ENCODE measurements around the gene OSGEPL1.
"Not testable (repeated sequence)": the region's sequence is repeated elsewhere in the genome, so short reads cannot be mapped to it uniquely, and the experiment has no call there.

OSGEPL1 gene

DNA sequence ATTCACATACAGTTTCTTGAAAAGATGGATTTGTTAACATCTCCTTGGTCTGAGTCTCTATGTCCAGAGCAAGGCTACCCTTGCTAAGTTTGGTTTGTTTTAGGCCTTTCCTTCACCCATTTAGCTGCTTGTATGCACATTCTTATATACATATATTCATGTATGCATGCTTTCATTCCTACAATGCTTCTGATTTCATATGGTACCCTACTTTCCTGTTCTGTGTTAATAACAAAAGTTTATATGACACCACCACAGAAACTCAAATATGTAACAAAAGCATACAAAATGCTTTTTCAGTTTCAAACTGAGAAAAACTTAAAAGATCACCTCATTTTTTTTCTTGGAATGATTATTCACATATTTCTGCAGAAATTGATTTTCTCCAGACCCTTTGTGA, 39.4 kb downstream of the OSGEPL1 start:
- H3K4me1 ChIP-seq (ENCODE audit: control insufficient read depth, insufficient read depth, low read length): no peaks in the 10 kb centered on the region
- no peaks in the 10 kb centered on the region for H3K9me3 ChIP-seq (ENCODE audit: control insufficient read depth, insufficient read depth, low read length)
- no peak overlapping the region for H3K9ac ChIP-seq (ENCODE audit: low read depth, low read length)
- H3K4me3 ChIP-seq (ENCODE audit: low read depth, low read length): no peak overlapping the region
- H3K36me3 ChIP-seq (ENCODE audit: control insufficient read depth, insufficient read depth, low read length): no peaks in the 10 kb centered on the region
- no peaks in the 10 kb centered on the region for H3K27me3 ChIP-seq (ENCODE audit: control insufficient read depth, insufficient read depth, low read length)

DNA sequence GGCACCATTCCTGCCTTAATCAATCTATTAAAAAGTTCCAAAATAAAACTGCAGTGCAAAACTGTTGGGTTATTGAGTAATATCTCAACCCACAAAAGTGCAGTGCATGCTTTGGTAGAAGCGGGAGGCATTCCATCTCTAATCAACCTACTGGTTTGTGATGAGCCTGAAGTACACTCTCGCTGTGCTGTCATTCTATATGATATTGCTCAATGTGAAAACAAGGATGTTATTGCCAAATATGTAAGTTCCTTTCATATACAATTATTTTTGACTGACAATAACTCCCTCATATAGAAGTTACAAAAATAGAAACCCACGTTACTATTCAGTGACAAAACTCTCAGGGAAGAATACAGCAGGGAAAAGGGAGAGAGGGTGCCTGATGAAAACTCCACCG, 43.0 kb downstream of the OSGEPL1 start:
- no peak overlapping the region for H3K9ac ChIP-seq (ENCODE audit: low read depth, low read length)
- no peaks in the 10 kb centered on the region for H3K36me3 ChIP-seq (ENCODE audit: control insufficient read depth, insufficient read depth, low read length)
- H3K27me3 ChIP-seq (ENCODE audit: control insufficient read depth, insufficient read depth, low read length): no peaks in the 10 kb centered on the region
- H3K4me3 ChIP-seq (ENCODE audit: low read depth, low read length): no peak overlapping the region
- no peaks in the 10 kb centered on the region for H3K9me3 ChIP-seq (ENCODE audit: control insufficient read depth, insufficient read depth, low read length)
- no peaks in the 10 kb centered on the region for H3K4me1 ChIP-seq (ENCODE audit: control insufficient read depth, insufficient read depth, low read length)

DNA sequence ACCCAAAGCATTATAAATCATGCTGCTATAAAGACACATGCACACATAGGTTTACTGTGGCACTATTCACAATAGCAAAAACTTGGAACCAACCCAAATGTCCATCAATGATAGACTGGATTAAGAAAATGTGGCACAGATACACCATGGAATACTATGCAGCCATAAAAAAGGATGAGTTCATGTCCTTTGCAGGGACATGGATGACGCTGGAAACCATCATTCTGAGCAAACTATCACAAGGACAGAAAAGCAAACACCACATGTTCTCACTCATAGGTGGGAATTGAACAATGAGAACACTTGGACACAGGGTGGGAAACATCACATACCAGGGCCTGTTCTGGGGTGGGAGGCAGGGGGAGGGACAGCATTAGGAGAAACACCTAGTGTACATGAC, 45.0 kb downstream of the OSGEPL1 start:
- not testable (repeated sequence) for H3K36me3 ChIP-seq (ENCODE audit: control insufficient read depth, insufficient read depth, low read length); H3K9ac ChIP-seq (ENCODE audit: low read depth, low read length); H3K9me3 ChIP-seq (ENCODE audit: control insufficient read depth, insufficient read depth, low read length); H3K4me3 ChIP-seq (ENCODE audit: low read depth, low read length); H3K4me1 ChIP-seq (ENCODE audit: control insufficient read depth, insufficient read depth, low read length); H3K27me3 ChIP-seq (ENCODE audit: control insufficient read depth, insufficient read depth, low read length)

DNA sequence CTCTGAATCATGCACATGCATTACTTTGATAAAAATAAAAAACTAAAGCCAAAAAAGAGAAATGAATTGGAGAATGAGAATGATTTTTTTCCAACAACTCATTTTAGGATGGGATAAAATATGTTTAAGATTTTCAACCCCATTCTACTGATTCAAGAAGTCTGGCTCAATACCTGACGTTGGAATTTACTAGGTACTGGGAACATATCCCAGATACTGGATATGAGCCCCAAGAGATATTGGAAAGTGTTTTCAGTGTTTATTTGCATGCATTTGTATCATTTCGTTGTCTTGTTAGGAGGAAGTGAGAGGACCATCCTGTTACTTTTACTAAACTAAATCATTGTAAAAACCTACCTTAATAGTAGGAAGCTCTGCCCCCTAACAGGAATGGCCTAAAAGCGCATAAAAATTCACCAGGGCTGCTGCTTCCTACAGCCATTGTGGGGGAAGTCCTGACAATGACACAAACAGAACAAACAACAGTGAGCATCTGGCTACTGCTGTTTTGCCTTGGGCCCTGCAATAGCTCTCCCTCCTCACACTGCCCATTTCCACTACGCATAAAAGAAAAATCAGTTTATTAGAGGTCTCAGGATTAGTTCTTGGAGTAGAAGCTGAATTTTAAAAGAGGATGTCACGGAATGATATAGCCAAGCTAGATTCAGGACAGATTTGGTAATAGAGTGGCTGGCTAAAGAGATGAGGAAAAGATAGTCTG, 52.9 kb downstream of the OSGEPL1 start:
- no peaks in the 10 kb centered on the region for H3K36me3 ChIP-seq (ENCODE audit: control insufficient read depth, insufficient read depth, low read length)

DNA sequence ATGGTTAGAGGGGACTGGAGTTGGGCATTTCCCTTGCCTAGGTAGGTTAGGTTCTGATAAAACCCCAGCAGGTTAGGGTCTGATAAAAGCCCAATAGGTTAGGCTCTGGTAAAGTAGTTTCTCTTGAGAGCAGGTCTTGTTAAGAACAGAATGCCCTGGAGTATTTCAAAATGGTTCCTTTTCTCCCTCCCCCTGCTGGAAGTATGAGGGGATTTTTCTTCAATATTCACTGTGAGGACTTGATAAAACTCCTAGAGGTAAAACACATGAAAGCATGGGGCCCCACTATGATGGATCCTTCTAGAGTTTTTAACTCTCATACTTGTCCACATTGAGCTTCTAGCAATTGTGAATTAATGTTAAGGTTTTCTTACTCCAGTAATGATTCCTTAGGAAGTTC, 60.5 kb downstream of the OSGEPL1 start:
- no peaks in the 10 kb centered on the region for H3K4me1 ChIP-seq (ENCODE audit: control insufficient read depth, insufficient read depth, low read length)
- no peaks in the 10 kb centered on the region for H3K27me3 ChIP-seq (ENCODE audit: control insufficient read depth, insufficient read depth, low read length)
- H3K9me3 ChIP-seq (ENCODE audit: control insufficient read depth, insufficient read depth, low read length): no peaks in the 10 kb centered on the region
- no peak overlapping the region for H3K4me3 ChIP-seq (ENCODE audit: low read depth, low read length)
- no peaks in the 10 kb centered on the region for H3K36me3 ChIP-seq (ENCODE audit: control insufficient read depth, insufficient read depth, low read length)
- no peak overlapping the region for H3K9ac ChIP-seq (ENCODE audit: low read depth, low read length)

More for the DNA sequence above, 52.9 kb downstream of the OSGEPL1 start:
- Histone ChIP-seq H3K4me3 (ENCODE audit: low read depth, low read length) (no peak overlapping the region), H3K4me1 (ENCODE audit: control insufficient read depth, insufficient read depth, low read length) (no peaks in the 10 kb centered on the region), H3K9ac (ENCODE audit: low read depth, low read length) (no peak overlapping the region), H3K9me3 (ENCODE audit: control insufficient read depth, insufficient read depth, low read length) (no peaks in the 10 kb centered on the region), H3K27me3 (ENCODE audit: control insufficient read depth, insufficient read depth, low read length) (no peaks in the 10 kb centered on the region)

GRCh38 chr2:189700681-189701080, 61.9 kb downstream of the OSGEPL1 start:
- Histone ChIP-seq H3K36me3 (ENCODE audit: control insufficient read depth, insufficient read depth, low read length) (no peaks in the 10 kb centered on the region), H3K4me1 (ENCODE audit: control insufficient read depth, insufficient read depth, low read length) (no peaks in the 10 kb centered on the region), H3K9ac (ENCODE audit: low read depth, low read length) (no peak overlapping the region), H3K9me3 (ENCODE audit: control insufficient read depth, insufficient read depth, low read length) (no peaks in the 10 kb centered on the region), H3K27me3 (ENCODE audit: control insufficient read depth, insufficient read depth, low read length) (no peaks in the 10 kb centered on the region), H3K4me3 (ENCODE audit: low read depth, low read length) (no peak overlapping the region)

DNA sequence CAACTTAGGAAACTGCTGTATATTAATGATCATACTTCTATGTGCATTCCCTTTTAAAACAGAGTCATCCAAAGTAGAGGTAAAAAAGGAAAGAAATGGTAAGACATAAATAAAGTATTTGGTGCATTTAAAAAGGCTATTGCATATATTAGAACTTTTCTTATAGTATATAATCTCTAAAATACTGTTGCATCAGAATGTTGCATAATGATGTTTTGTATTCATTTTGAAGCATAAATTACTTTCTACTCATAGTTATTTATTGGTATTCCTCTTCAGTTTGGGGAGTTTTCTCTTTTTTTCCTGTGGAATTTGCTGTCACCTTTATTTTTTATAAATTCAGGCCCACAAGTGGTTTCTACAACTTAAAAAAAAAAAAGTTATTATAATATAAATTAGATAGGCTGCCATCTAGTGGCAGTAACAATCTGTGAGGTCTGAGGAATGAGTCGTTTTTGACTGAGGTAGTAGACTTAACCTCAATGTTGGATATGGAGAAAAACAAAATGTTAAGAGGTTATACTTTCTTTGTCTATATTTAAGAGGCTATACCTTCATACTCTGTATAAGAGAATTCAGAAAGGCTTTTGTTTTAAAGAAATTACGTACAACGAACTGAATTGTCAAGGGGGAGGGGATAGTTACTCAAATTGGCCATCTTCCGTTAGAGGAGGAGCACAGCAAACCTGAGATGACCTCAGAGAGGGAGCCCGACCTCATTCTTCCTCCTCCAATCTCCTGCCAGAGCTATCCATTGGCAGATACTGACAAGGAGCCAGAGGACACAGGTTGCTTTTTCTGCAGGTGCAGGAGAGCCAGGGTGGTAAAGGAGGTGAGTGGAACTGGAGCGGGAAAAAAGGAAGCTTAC, 64.3 kb downstream of the OSGEPL1 start:
- Histone ChIP-seq H3K4me3 (ENCODE audit: low read depth, low read length) (peak overlapping the region; percentile 31), H3K27me3 (ENCODE audit: control insufficient read depth, insufficient read depth, low read length) (no peaks in the 10 kb centered on the region), H3K9ac (ENCODE audit: low read depth, low read length) (no peak overlapping the region), H3K4me1 (ENCODE audit: control insufficient read depth, insufficient read depth, low read length) (no peaks in the 10 kb centered on the region), H3K36me3 (ENCODE audit: control insufficient read depth, insufficient read depth, low read length) (no peaks in the 10 kb centered on the region), H3K9me3 (ENCODE audit: control insufficient read depth, insufficient read depth, low read length) (no peaks in the 10 kb centered on the region)
